ENCODE data around the gene PROK2.

PROK2 gene

DNA sequence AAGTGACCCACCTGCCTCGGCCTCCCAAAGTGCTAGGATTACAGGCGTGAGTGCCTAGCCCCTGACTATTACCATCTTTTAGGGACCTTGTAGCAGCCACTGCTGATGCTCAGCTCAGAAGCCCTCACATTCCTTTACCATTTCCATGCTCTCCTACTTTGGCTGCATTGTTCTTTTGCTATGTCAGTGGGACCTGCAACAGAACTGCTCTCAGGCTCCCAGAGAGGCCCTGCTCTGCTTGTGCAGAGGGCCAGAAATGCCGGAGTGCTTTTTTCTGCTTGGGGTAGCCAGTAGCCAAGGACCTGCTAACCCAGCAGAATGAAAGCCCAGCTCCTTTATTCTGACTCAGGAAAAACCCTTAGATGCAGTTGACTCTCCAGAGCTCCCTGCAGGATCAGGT lies 18.3 kb upstream of the PROK2 start:
- CTCF ChIA-PET, result no interaction called here
- Mint-ChIP-seq H3K9me3 (no peaks in the 10 kb centered on the region), H3K27me3 (peaks cover 24% of the 10 kb centered on the region), H3K27ac (no peak overlapping the region), H3K4me1 (no peaks in the 10 kb centered on the region), H3K4me3 (no peak overlapping the region), H3K36me3 (no peaks in the 10 kb centered on the region)
- DNase-seq, result no peak

- Mint-ChIP-seq H3K27me3 (peaks cover 24% of the 10 kb centered on the region), H3K4me3 (no peak overlapping the region), H3K4me1 (no peaks in the 10 kb centered on the region), H3K36me3 (no peaks in the 10 kb centered on the region), H3K9me3 (no peaks in the 10 kb centered on the region), H3K27ac (no peak overlapping the region)
- CTCF ChIA-PET, result no interaction called here
- DNase-seq, result no peak
Observed at GRCh38 chr3:71801986-71802385, 17.0 kb upstream of the PROK2 start.

GRCh38 chr3:71800023-71800422 lies 15.1 kb upstream of the PROK2 start:
- no peak for DNase-seq
- H3K36me3 Mint-ChIP-seq, result no peaks in the 10 kb centered on the region
- CTCF ChIA-PET, result no interaction called here
- H3K27me3 Mint-ChIP-seq, result peaks cover 28% of the 10 kb centered on the region
- no peak overlapping the region for H3K4me3 Mint-ChIP-seq
- no peak overlapping the region for H3K27ac Mint-ChIP-seq
- H3K9me3 Mint-ChIP-seq, result no peaks in the 10 kb centered on the region
- no peaks in the 10 kb centered on the region for H3K4me1 Mint-ChIP-seq

DNA sequence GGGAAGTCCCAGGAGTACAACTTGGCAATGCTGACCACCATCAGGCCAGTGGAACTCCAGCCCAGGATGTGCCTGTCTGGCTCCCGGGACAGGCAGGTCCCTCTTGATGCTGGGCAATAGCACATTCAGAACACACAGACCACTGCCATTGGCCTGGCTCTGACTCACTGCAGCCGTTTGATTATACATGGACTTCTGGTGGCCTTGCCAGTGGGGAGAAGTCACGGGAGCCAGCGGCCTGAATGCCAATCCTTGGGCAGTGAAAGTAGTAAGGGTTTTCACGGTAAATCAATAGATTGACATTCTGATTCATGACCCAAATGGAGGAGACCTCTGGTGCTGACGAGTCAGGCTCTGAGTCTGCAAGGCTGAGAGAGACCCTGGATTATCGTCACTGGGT lies 12.5 kb upstream of the PROK2 start:
- Mint-ChIP-seq H3K36me3 (no peaks in the 10 kb centered on the region), H3K9me3 (no peaks in the 10 kb centered on the region)

DNA sequence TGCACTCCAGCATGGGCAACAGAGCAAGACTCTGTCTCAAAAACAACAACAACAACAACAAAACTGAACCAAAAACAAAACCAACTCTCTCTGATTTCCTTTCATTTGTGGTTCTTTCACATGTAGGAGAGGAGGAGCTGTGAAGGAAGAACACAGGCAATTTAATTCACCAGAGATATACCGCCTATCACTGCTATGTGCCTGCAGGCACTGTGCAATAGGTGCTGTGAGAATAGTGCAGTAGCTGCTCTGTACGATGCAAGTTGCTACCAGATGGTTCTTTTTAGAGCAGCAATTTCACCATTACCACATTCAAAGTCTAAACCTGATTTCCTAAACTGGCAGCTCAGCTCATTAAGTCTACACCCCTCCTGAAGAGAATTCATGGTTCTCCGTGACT lies 11.3 kb upstream of the PROK2 start:
- H3K27me3 Mint-ChIP-seq, result peaks cover 28% of the 10 kb centered on the region
- CTCF ChIA-PET, result interaction anchor here (0.7 kb wide), 1 partner anchor 14 kb away, joined by 3 read pairs; no protein-coding TSS in a partner anchor
- no peaks in the 10 kb centered on the region for H3K9me3 Mint-ChIP-seq
- no peaks in the 10 kb centered on the region for H3K36me3 Mint-ChIP-seq
- no peak overlapping the region for H3K4me3 Mint-ChIP-seq
- DNase-seq, result no peak
- no peak overlapping the region for H3K27ac Mint-ChIP-seq
- H3K4me1 Mint-ChIP-seq, result no peaks in the 10 kb centered on the region

More for the DNA sequence above, 12.5 kb upstream of the PROK2 start:
- H3K27ac Mint-ChIP-seq, result no peak overlapping the region
- H3K4me3 Mint-ChIP-seq, result no peak overlapping the region
- H3K27me3 Mint-ChIP-seq, result peaks cover 27% of the 10 kb centered on the region
- no peak for DNase-seq
- H3K4me1 Mint-ChIP-seq, result no peaks in the 10 kb centered on the region
- CTCF ChIA-PET, result no interaction called here

DNA sequence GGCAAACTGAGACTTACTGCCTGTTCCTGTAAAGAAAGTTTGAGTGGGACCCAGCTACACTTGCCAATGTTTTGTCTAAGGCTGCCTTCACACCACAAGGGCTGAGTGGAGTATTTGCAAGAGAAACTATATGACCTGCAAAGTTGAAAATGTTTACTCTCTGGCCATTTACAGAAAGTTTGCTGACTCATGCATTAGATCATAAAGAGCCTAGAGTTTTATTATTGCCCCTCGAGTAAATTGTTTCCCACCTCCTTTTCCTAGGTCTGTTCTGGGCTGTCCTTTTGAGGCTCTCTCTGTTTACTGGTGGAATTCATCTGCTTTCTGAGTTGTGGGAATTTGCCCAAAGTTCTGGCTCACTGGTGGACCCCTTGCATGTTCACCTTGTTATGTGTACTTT lies 6.7 kb upstream of the PROK2 start:
- CTCF ChIA-PET, result no interaction called here
- Mint-ChIP-seq H3K9me3 (no peaks in the 10 kb centered on the region), H3K27ac (no peak overlapping the region), H3K4me3 (no peak overlapping the region), H3K36me3 (no peaks in the 10 kb centered on the region), H3K4me1 (no peaks in the 10 kb centered on the region), H3K27me3 (peaks cover 43% of the 10 kb centered on the region)
- no peak for DNase-seq

GRCh38 chr3:71789922-71790321 lies 5.0 kb upstream of the PROK2 start:
- peaks cover 8% of the 10 kb centered on the region for H3K4me1 Mint-ChIP-seq
- no peaks in the 10 kb centered on the region for H3K9me3 Mint-ChIP-seq
- CTCF ChIA-PET, result no interaction called here
- H3K4me3 Mint-ChIP-seq, result no peak overlapping the region
- no peaks in the 10 kb centered on the region for H3K36me3 Mint-ChIP-seq
- peaks cover 56% of the 10 kb centered on the region for H3K27me3 Mint-ChIP-seq
- H3K27ac Mint-ChIP-seq, result no peak overlapping the region
- no peak for DNase-seq

- no peak overlapping the region for H3K27ac Mint-ChIP-seq
- CTCF ChIA-PET, result interaction anchor here (0.5 kb wide), 1 partner anchor 777 kb away, joined by 3 read pairs; no protein-coding TSS in a partner anchor
- no peaks in the 10 kb centered on the region for H3K9me3 Mint-ChIP-seq
- H3K4me1 Mint-ChIP-seq, result peaks cover 15% of the 10 kb centered on the region
- no peak for DNase-seq
- H3K36me3 Mint-ChIP-seq, result no peaks in the 10 kb centered on the region
- H3K27me3 Mint-ChIP-seq, result peaks cover 63% of the 10 kb centered on the region
- no peak overlapping the region for H3K4me3 Mint-ChIP-seq
Observed at GRCh38 chr3:71787851-71788405, 3.0 kb upstream of the PROK2 start.

- DNase-seq, result no peak
- Mint-ChIP-seq H3K27ac (no peak overlapping the region), H3K4me3 (no peak overlapping the region), H3K4me1 (peaks cover 15% of the 10 kb centered on the region), H3K27me3 (peaks cover 65% of the 10 kb centered on the region), H3K36me3 (no peaks in the 10 kb centered on the region), H3K9me3 (no peaks in the 10 kb centered on the region)
- CTCF ChIA-PET, result no interaction called here
Observed at GRCh38 chr3:71786551-71786950, 1.6 kb upstream of the PROK2 start.

GRCh38 chr3:71786217-71786549 lies 1.2 kb upstream of the PROK2 start:
- Mint-ChIP-seq H3K27ac (no peak overlapping the region), H3K4me1 (peaks cover 15% of the 10 kb centered on the region), H3K27me3 (peaks cover 61% of the 10 kb centered on the region), H3K9me3 (no peaks in the 10 kb centered on the region), H3K4me3 (no peak overlapping the region), H3K36me3 (no peaks in the 10 kb centered on the region)
- CTCF ChIA-PET, result no interaction called here
- DNase-seq, result no peak

DNA sequence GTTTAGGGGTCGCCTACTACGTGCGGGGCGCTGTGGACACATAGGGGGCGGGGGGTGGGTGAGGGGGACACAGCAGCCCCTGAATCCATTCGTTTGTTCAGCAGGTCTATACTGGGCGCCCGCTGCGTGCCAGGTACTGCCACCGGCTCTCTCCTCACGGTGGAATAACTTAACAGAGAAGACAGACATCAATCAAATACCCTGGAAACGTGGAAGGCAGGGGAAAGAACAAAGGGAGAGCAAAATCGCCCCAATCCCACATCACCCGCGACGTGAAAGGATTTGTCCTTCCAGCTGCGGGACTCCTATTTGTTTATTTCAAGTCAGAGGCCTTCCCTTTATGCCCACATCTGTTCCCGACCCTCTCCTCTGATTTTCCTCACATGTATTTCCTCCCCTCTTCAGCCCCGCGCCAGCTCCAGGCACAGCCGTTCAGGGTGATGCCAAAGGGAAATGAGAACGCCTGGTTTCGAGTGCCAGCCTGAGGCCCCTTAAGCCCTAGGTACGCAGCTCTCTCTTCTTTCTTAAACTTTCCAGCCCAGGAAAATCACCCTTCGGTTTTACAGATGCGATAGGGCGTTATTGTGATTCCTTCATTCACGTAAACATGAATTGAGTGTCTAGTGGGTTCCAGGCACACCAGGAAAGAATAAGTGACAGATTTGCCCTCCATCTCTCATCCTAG lies 726 bp upstream of the PROK2 start:
- no peaks in the 10 kb centered on the region for H3K9me3 Mint-ChIP-seq
- peaks cover 17% of the 10 kb centered on the region for H3K4me1 Mint-ChIP-seq
- no peak for DNase-seq
- CTCF ChIA-PET, result no interaction called here
- H3K36me3 Mint-ChIP-seq, result no peaks in the 10 kb centered on the region
- H3K4me3 Mint-ChIP-seq, result peak overlapping the region; percentile 66
- no peak overlapping the region for H3K27ac Mint-ChIP-seq
- H3K27me3 Mint-ChIP-seq, result peaks cover 56% of the 10 kb centered on the region

DNA sequence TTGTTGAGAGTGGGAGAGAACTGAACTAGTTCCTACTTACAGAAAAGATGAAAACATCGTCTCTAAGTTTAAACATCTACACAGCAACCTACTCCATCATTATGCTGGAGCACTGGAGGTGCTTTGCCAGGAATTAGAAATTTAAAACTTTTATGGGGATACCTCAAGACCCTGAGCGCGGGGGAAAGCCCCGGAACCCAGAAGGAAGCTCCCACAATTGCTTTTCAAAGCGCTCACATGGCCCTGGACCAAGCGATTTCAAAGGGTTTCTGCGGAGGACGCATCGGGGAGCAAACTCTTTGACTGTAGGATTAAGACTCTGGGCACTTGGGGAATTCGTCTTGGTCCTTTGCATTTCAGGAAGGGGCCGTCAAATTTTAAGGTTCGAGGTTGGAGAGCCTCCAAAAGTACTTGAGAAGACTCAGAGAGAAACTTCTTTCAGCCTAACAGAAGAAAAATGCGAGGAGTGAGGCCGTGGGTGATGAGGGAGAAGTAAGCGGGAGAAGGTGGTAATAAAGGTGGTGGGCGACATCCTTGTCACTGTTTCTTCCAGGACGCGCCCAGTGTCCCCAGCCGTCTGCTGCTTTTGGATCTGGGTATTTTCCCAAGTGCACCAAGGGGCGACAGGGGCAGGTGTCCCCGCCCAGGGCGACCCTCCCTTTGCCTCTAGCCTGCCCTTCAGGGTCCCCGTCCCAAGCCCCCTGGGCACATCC lies 591 bp downstream of the PROK2 start:
- Mint-ChIP-seq H3K27ac (no peak overlapping the region), H3K4me3 (peak overlapping the region; percentile 60), H3K9me3 (no peaks in the 10 kb centered on the region), H3K4me1 (peaks cover 31% of the 10 kb centered on the region), H3K27me3 (peaks cover 44% of the 10 kb centered on the region), H3K36me3 (no peaks in the 10 kb centered on the region)
- DNase-seq, result no peak
- CTCF ChIA-PET, result no interaction called here

DNA sequence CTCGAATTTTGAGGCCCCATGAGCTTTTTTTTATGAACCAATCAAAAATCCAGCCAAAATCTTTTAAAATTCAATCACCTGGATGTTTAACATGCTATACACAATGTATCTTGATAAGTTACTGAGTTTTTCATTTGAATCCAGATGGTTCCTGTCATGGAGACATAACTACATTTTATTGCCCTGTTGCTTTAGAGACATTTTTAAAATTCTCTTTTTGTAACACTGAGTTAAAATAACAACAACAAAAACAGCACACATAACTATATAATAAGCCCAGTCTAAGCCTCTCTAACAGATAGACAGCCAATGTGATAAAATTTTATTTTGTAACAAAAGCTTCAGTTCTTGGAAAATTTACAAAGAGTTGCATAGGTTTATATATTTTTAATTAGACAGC lies 1.8 kb downstream of the PROK2 start:
- CTCF ChIA-PET, result interaction anchor here (1.7 kb wide), 1 partner anchor 14 kb away, joined by 3 read pairs; no protein-coding TSS in a partner anchor
- H3K9me3 Mint-ChIP-seq, result no peaks in the 10 kb centered on the region
- no peak overlapping the region for H3K4me3 Mint-ChIP-seq
- peaks cover 32% of the 10 kb centered on the region for H3K4me1 Mint-ChIP-seq
- no peak for DNase-seq
- H3K27ac Mint-ChIP-seq, result no peak overlapping the region
- no peaks in the 10 kb centered on the region for H3K36me3 Mint-ChIP-seq
- peaks cover 44% of the 10 kb centered on the region for H3K27me3 Mint-ChIP-seq

- Mint-ChIP-seq H3K4me1 (peaks cover 26% of the 10 kb centered on the region), H3K27ac (no peak overlapping the region), H3K36me3 (no peaks in the 10 kb centered on the region), H3K4me3 (no peak overlapping the region), H3K27me3 (peaks cover 37% of the 10 kb centered on the region), H3K9me3 (no peaks in the 10 kb centered on the region)
- CTCF ChIA-PET, result no interaction called here
- DNase-seq, result no peak
Observed at GRCh38 chr3:71780430-71780829, 4.5 kb downstream of the PROK2 start.

Data from activated naive CD4-positive, alpha-beta T cell treated with anti-CD3 and anti-CD28 coated beads, Interleukin-2, amount 10 ng/mL, durations not matched to agents 7 days and 5 days (primary cell).